ENCODE measurements around the gene MYOZ3.

Gene MYOZ3

GRCh38 chr5:150651382-150651781 is 9.7 kb upstream of the MYOZ3 start:
- Histone ChIP-seq H3K27me3 (ENCODE audit: control insufficient read depth, insufficient read depth, low read length, poor library complexity, severe bottlenecking) (no peaks in the 10 kb centered on the region), H3K4me3 (ENCODE audit: insufficient read depth, low read depth, low read length) (no peak overlapping the region), H3K27ac (ENCODE audit: insufficient read depth, low read depth, low read length, poor library complexity, severe bottlenecking) (no peak overlapping the region), H3K4me1 (ENCODE audit: control insufficient read depth, insufficient read depth, low read length) (peaks cover 22% of the 10 kb centered on the region), H3K9me3 (ENCODE audit: control insufficient read depth, low read length) (no peaks in the 10 kb centered on the region), H3K36me3 (ENCODE audit: control insufficient read depth, insufficient read depth, low read length) (no peaks in the 10 kb centered on the region)
- 76 to 77% methylated on average over 1 of the region's 1 CpG for WGBS, 2 experiments

DNA sequence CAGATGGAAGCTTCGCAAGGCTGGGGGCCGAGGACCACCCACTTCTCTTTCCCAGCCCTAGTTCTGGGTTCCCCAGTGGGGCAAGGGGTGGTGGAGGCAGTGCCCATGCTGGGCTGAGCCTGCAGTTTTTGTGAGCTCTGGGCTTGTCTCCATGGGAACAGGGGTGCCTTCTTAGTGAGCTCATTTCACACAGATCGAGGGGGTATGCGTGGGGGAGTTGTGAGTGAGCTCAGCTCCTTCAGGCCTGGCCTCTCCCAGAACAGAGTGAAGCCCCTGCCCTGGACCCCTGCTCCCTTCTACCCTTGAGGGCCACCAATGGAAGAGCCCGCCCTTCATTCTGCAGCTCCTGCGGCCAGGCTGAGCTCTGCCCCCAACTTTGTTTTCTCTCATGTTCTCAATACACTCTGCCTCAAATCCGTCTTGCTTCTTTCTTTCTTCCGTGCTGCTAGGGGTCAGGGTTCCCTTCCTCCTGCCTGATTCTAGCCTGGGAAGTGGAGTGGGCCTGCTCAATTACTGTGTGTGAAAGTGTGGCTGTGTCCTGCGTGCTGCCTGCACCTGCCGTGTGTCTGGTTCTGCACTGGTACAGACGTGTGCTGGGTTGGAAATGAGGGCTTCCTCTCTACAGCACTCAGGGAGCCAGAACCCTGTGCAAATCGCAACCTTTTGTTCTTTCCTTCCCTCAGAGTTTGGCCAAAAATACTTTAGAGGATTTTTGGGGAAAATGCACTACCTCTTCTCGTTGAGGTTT is 9.0 kb upstream of the MYOZ3 start:
- Histone ChIP-seq H3K4me1 (ENCODE audit: control insufficient read depth, insufficient read depth, low read length) (peaks cover 22% of the 10 kb centered on the region), H3K36me3 (ENCODE audit: control insufficient read depth, insufficient read depth, low read length) (no peaks in the 10 kb centered on the region), H3K4me3 (ENCODE audit: insufficient read depth, low read depth, low read length) (no peak overlapping the region), H3K9me3 (ENCODE audit: control insufficient read depth, low read length) (no peaks in the 10 kb centered on the region), H3K27me3 (ENCODE audit: control insufficient read depth, insufficient read depth, low read length, poor library complexity, severe bottlenecking) (no peaks in the 10 kb centered on the region), H3K27ac (ENCODE audit: insufficient read depth, low read depth, low read length, poor library complexity, severe bottlenecking) (no peak overlapping the region)
- 69 to 70% methylated on average over 12 to 13 of the region's 13 CpGs for WGBS, 2 experiments

DNA sequence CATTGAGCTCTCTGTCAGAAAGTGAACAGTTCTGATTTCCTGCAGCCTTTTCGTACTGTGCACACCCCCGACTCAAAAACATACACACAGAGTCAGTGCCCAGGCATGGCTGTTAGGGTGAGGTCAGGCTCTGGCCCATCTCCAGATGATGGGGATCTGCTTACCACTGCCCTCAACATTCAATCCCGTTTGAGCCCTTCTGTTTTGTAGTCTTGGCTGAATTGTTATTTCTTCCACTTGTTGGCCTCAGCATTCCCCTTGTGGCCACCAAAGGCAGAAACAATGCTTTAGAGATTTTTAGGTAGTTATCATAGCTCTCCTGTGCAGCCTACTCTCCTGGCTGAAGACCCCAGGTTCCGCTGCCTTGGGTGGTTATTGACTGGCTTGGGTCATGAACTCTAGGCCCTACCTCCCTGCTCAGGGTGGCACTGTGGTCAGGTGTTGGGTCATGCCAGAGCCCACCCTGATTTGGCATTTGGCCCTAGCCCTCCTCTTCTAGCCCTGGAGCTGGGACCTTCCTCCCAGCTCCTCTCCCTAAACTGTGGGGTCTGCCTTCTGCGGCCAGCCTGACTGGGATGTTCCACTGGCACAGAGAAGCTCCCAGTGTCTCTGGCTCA is 7.8 kb upstream of the MYOZ3 start:
- WGBS, 2 experiments = 88 to 92% methylated on average over 5 of the region's 5 CpGs
- Histone ChIP-seq H3K27ac (ENCODE audit: insufficient read depth, low read depth, low read length, poor library complexity, severe bottlenecking) (no peak overlapping the region), H3K9me3 (ENCODE audit: control insufficient read depth, low read length) (no peaks in the 10 kb centered on the region), H3K27me3 (ENCODE audit: control insufficient read depth, insufficient read depth, low read length, poor library complexity, severe bottlenecking) (no peaks in the 10 kb centered on the region), H3K4me3 (ENCODE audit: insufficient read depth, low read depth, low read length) (no peak overlapping the region), H3K4me1 (ENCODE audit: control insufficient read depth, insufficient read depth, low read length) (peaks cover 22% of the 10 kb centered on the region), H3K36me3 (ENCODE audit: control insufficient read depth, insufficient read depth, low read length) (no peaks in the 10 kb centered on the region)

DNA sequence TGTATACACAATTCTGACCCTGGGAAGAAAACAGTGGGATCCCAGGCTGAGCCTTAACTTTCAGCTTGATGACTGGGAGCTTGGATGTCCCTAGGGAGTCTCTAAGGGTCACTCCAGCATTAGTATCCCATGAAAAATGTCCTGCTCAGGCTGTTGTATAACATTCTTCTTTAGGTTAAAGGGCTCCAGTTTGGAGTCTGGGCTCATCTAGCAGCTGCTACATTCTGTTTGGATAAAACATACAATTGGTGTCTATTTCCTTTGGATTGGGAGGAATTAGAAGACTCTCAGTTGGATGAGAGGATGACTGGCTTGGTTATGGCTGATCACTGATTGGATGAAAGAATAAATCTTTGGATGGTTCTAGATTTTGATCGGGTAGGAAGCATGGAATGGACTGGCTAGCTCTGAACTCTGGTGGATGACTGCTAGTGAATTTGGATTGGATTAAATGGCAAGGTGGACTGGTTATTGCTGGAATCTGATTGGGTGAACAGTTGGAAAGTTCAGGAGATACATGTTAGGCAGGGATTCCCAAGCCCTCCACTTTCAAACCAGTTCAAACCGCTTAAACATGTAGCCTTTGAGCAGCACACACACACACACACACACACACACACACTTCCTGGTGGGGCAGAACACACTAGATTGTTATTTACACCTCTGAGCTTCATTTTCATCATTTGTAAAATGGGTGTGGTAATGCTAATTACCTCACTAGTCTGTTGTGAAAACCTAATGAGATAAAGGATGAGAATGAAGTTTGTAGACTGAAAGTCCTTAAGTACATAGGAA is 7.1 kb upstream of the MYOZ3 start:
- no peaks in the 10 kb centered on the region for H3K36me3 ChIP-seq (ENCODE audit: control insufficient read depth, insufficient read depth, low read length)
- whole genome bisulfite sequencing, 2 experiments = 90 to 91% methylated on average over 2 of the region's 2 CpGs
- peaks cover 22% of the 10 kb centered on the region for H3K4me1 ChIP-seq (ENCODE audit: control insufficient read depth, insufficient read depth, low read length)
- H3K9me3 ChIP-seq (ENCODE audit: control insufficient read depth, low read length) = no peaks in the 10 kb centered on the region
- no peak overlapping the region for H3K4me3 ChIP-seq (ENCODE audit: insufficient read depth, low read depth, low read length)
- H3K27me3 ChIP-seq (ENCODE audit: control insufficient read depth, insufficient read depth, low read length, poor library complexity, severe bottlenecking) = no peaks in the 10 kb centered on the region
- no peak overlapping the region for H3K27ac ChIP-seq (ENCODE audit: insufficient read depth, low read depth, low read length, poor library complexity, severe bottlenecking)

GRCh38 chr5:150655221-150655620 is 5.8 kb upstream of the MYOZ3 start:
- H3K9me3 ChIP-seq (ENCODE audit: control insufficient read depth, low read length) = no peaks in the 10 kb centered on the region
- WGBS, 2 experiments = 94% methylated on average over 3 of the region's 3 CpGs
- no peak overlapping the region for H3K4me3 ChIP-seq (ENCODE audit: insufficient read depth, low read depth, low read length)
- peaks cover 28% of the 10 kb centered on the region for H3K4me1 ChIP-seq (ENCODE audit: control insufficient read depth, insufficient read depth, low read length)
- no peak overlapping the region for H3K27ac ChIP-seq (ENCODE audit: insufficient read depth, low read depth, low read length, poor library complexity, severe bottlenecking)
- no peaks in the 10 kb centered on the region for H3K36me3 ChIP-seq (ENCODE audit: control insufficient read depth, insufficient read depth, low read length)
- H3K27me3 ChIP-seq (ENCODE audit: control insufficient read depth, insufficient read depth, low read length, poor library complexity, severe bottlenecking) = no peaks in the 10 kb centered on the region

DNA sequence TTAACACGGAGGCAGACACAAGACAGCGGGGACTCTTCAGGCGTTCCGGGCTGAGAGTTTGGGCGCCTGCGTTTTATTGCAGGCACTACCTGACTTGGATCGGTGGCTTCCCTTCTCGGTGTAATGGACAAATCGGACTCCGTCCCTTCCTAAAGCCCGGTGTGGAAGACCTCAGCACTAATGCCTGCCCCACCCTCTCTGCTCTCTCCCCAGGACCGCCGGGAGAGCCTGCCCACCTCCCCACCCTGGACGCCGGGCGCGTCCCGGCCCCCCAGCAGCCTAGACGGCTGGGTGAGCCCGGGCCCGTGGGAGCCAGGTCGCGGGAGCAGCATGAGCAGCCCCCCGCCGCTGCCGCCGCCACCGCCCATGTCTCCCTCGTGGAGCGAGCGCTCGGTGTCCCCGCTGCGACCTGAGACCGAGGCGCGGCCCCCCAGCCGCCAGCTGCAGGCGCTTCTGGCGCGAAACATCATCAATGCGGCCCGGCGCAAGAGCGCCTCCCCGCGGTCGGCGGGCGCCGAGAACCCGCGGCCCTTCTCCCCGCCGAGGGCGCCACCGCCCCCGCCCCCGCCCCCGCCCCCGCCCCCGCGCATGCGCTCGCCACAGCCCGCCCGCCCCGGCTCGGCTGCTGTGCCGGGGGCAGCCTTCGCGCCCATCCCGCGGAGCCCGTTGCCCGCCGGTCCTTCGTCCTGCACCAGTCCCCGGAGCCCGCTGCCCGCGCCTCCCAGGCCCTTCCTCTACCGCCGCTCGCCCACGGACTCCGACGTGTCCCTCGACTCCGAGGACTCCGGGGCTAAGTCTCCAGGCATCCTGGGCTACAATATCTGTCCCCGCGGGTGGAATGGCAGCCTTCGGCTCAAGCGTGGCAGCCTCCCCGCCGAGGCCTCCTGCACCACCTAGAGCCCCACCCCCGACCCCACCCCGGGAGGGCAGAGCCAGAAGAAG is 4.6 kb upstream of the MYOZ3 start:
- H3K4me3 ChIP-seq (ENCODE audit: insufficient read depth, low read depth, low read length) = peak overlapping the region; percentile 58
- H3K9me3 ChIP-seq (ENCODE audit: control insufficient read depth, low read length) = no peaks in the 10 kb centered on the region
- peaks cover 23% of the 10 kb centered on the region for H3K4me1 ChIP-seq (ENCODE audit: control insufficient read depth, insufficient read depth, low read length)
- WGBS, 2 experiments = 1% methylated on average over 97 to 98 of the region's 99 CpGs
- H3K36me3 ChIP-seq (ENCODE audit: control insufficient read depth, insufficient read depth, low read length) = no peaks in the 10 kb centered on the region
- H3K27me3 ChIP-seq (ENCODE audit: control insufficient read depth, insufficient read depth, low read length, poor library complexity, severe bottlenecking) = no peaks in the 10 kb centered on the region
- H3K27ac ChIP-seq (ENCODE audit: insufficient read depth, low read depth, low read length, poor library complexity, severe bottlenecking) = no peak overlapping the region

DNA sequence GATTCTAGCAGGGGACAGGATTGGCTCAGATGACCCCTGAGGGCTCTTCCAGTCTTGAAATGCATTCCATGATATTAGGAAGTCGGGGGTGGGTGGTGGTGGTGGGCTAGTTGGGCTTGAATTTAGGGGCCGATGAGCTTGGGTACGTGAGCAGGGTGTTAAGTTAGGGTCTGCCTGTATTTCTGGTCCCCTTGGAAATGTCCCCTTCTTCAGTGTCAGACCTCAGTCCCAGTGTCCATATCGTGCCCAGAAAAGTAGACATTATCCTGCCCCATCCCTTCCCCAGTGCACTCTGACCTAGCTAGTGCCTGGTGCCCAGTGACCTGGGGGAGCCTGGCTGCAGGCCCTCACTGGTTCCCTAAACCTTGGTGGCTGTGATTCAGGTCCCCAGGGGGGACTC is 2.9 kb upstream of the MYOZ3 start:
- Histone ChIP-seq H3K27me3 (ENCODE audit: control insufficient read depth, insufficient read depth, low read length, poor library complexity, severe bottlenecking) (no peaks in the 10 kb centered on the region), H3K4me3 (ENCODE audit: insufficient read depth, low read depth, low read length) (no peak overlapping the region), H3K27ac (ENCODE audit: insufficient read depth, low read depth, low read length, poor library complexity, severe bottlenecking) (no peak overlapping the region), H3K36me3 (ENCODE audit: control insufficient read depth, insufficient read depth, low read length) (no peaks in the 10 kb centered on the region), H3K9me3 (ENCODE audit: control insufficient read depth, low read length) (no peaks in the 10 kb centered on the region), H3K4me1 (ENCODE audit: control insufficient read depth, insufficient read depth, low read length) (peaks cover 9% of the 10 kb centered on the region)
- 95% methylated on average over 4 of the region's 4 CpGs for WGBS, 2 experiments

DNA sequence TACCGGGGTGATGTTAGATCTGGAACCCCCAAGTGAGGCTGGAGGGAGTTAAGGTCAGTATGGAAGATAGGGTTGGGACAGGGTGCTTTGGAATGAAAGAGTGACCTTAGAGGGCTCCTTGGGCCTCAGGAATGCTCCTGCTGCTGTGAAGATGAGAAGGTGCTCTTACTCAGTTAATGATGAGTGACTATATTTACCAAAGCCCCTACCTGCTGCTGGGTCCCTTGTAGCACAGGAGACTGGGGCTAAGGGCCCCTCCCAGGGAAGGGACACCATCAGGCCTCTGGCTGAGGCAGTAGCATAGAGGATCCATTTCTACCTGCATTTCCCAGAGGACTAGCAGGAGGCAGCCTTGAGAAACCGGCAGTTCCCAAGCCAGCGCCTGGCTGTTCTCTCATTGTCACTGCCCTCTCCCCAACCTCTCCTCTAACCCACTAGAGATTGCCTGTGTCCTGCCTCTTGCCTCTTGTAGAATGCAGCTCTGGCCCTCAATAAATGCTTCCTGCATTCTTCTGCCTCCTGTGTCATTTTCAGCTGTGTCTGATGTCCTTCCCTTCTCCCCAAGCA is 2.3 kb upstream of the MYOZ3 start:
- H3K27me3 ChIP-seq (ENCODE audit: control insufficient read depth, insufficient read depth, low read length, poor library complexity, severe bottlenecking) = no peaks in the 10 kb centered on the region

DNA sequence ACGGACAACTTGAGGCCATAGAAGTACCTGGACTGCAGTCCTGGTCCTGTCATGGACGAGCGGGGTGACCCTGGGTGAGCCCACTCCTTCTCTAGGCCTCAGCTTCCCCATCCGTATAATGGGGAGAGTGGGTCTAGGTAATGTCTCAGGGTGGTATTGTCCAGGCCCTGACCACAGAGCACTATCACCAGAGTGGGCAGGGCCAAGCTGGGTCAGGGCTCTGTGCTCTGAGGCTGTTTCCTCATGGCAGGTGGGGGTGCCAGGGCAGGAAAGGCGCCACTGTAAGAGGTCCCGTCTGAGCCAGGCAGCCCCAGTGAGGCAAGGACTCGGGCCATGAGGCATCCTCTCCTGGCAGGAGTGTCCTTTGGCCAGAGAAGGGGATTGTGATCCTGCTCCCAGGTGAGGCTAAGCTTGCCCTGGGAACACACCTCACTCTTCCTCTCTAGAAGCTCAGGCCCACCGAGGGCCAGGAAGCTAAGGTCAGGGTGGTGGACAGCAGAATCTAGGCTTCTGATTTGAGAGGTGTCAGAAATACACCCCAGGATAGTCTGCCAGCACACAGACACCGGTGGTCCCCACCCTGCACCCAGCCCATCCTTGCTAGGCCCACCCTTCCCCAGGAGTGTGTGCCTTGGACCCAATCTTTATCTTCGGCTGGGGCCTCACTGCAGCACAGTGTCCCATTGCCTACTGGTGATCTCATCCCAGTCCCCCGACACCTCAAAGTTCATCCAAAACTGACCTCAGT is 1.5 kb upstream of the MYOZ3 start:
- Histone ChIP-seq H3K4me1 (ENCODE audit: control insufficient read depth, insufficient read depth, low read length) (peaks cover 9% of the 10 kb centered on the region), H3K27ac (ENCODE audit: insufficient read depth, low read depth, low read length, poor library complexity, severe bottlenecking) (no peak overlapping the region), H3K36me3 (ENCODE audit: control insufficient read depth, insufficient read depth, low read length) (no peaks in the 10 kb centered on the region), H3K4me3 (ENCODE audit: insufficient read depth, low read depth, low read length) (no peak overlapping the region), H3K27me3 (ENCODE audit: control insufficient read depth, insufficient read depth, low read length, poor library complexity, severe bottlenecking) (no peaks in the 10 kb centered on the region), H3K9me3 (ENCODE audit: control insufficient read depth, low read length) (no peaks in the 10 kb centered on the region)
- WGBS, 2 experiments = 92 to 93% methylated on average over 11 of the region's 11 CpGs

More for the DNA sequence above, 2.3 kb upstream of the MYOZ3 start:
- 63 to 73% methylated on average over 3 of the region's 3 CpGs for WGBS, 2 experiments
- Histone ChIP-seq H3K36me3 (ENCODE audit: control insufficient read depth, insufficient read depth, low read length) (no peaks in the 10 kb centered on the region), H3K27ac (ENCODE audit: insufficient read depth, low read depth, low read length, poor library complexity, severe bottlenecking) (no peak overlapping the region), H3K4me1 (ENCODE audit: control insufficient read depth, insufficient read depth, low read length) (peaks cover 9% of the 10 kb centered on the region), H3K4me3 (ENCODE audit: insufficient read depth, low read depth, low read length) (no peak overlapping the region), H3K9me3 (ENCODE audit: control insufficient read depth, low read length) (no peaks in the 10 kb centered on the region)
